Kidney (tissue), 14 donors: ENCODE data around the gene SPTAN1. TPM values are rescaled to one million over a fixed set of nuclear protein-coding genes. Genes with fewer than 3 reads are reported as not detected.

ENCODE experiments used
- DNase-seq, 5 donors: peaks; one replicate each; pipeline ENCODE4 v3.0.0-alpha.2; 2013 to 2020
- FAIRE-seq: peaks from 2 replicates; lab custom pipeline; 2012; peaks lifted over from hg19 to GRCh38; lab: Jason Lieb, UNC
- H3K27ac ChIP-seq, 2 donors: one replicate each; pipeline ENCODE4 v1.7.0; 2013; ENCODE audit warnings: low read depth in 2 of 2, low read length in 2 of 2, inconsistent platforms in 1 of 2
- H3K27me3 ChIP-seq: one replicate; pipeline ENCODE4 v1.7.1; 2013; ENCODE audit warnings: low read length, inconsistent platforms; ENCODE audit not compliant: control insufficient read depth, insufficient read depth
- H3K36me3 ChIP-seq, 3 donors: one replicate each; pipeline versions ENCODE4 v1.7.0 to v1.7.1; 2013; ENCODE audit warnings: low read length in 3 of 3, control low read depth in 1 of 3, inconsistent platforms in 1 of 3; ENCODE audit not compliant: insufficient read depth in 3 of 3, control insufficient read depth in 2 of 3
- H3K4me1 ChIP-seq, 3 donors: one replicate each; pipeline versions ENCODE4 v1.7.0 to v1.7.1; 2013; ENCODE audit warnings: low read length in 3 of 3, inconsistent platforms in 1 of 3, low read depth in 1 of 3; ENCODE audit not compliant: control insufficient read depth in 2 of 3, insufficient read depth in 2 of 3
- H3K4me3 ChIP-seq, 3 donors: one replicate each; pipeline versions ENCODE4 v1.7.0 to v1.8.1; 2013; ENCODE audit warnings: low read length in 3 of 3, control low read depth in 1 of 3, inconsistent platforms in 1 of 3
- H3K9ac ChIP-seq, 3 donors: one replicate each; pipeline versions ENCODE4 v1.7.0 to v1.7.1; 2013; ENCODE audit warnings: low read length in 3 of 3, control low read depth in 1 of 3, inconsistent platforms in 1 of 3
- H3K9me3 ChIP-seq, 3 donors: one replicate each; pipeline versions ENCODE4 v1.7.0 to v1.7.1; 2013; ENCODE audit warnings: low read length in 3 of 3, control low read depth in 1 of 3, inconsistent platforms in 1 of 3; ENCODE audit not compliant: control insufficient read depth in 2 of 3, insufficient read depth in 1 of 3
- intact Hi-C: fragments of 100-400 bp; cut with DNase I; formaldehyde crosslinking; loops from one replicate; pipeline ENCODE4 v1.11.1; 2022
- polyA plus RNA-seq: library from polyadenylated mRNA; stranded (reverse); fragments of 350-450 nt; fragmentation: Illumina TruSeq; extraction: RNeasy Lipid Tissue Mini Kit (QIAGEN cat#74804); gene quantifications from one replicate; pipeline ENCODE4 v1.2.3, GENCODE V29; 2014; ENCODE audit warnings: low read depth, low replicate concordance; ENCODE audit not compliant: insufficient read depth
- total RNA-seq: library from RNA; stranded (reverse); fragmentation: NEBNext Ultra II Directional; extraction: Animal tissue kit (Norgen Biotek cat#: 25700); gene quantifications from one replicate; pipeline ENCODE4 v1.2.1, GENCODE V29; 2021
- TF ChIP-seq, protein P1 (sequence below): IDR thresholded peaks from 3 replicates; pipeline ENCODE4 v1.5.1; 2012; ENCODE audit warnings: mild to moderate bottlenecking, moderate library complexity, borderline replicate concordance; ENCODE audit not compliant: insufficient read depth; ENCODE audit errors: extremely low read depth
- donor health status: control.
- donor health status: control.
- donor health status: control.
- donor health status: control.
- donor health status: control.
- donor health status: DM: yes; HTN: yes; CAD: no.
- donor health status: Normal renal cell carcinoma (clear cell type).

Gene SPTAN1
- total and polyA plus RNA-seq, 2 donors from 2014 or later: 210 to 354 TPM

DNA sequence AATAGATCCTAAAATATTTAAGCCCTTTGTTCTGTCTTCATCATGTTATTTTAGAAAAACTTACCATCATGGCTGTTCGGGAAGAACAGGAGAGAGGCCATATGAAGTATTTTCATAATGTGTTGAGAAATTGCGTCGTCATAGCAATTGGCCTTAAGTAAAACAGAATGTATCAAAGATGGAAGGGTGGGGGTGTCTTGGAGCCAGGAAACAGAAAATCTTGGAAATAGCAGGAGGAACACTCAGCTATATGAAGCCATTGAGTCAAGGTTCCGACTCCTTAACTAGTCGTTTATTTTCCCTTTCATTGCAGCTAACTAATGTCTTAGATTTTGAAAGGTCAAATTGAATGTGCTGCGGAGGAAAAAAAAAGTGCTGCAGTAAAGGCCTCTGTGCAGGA lies 1.3 kb downstream of the SPTAN1 start:
- FAIRE-seq: no peak
- peak overlapping the region; percentile 79 to 96 (median 89) for H3K4me3 ChIP-seq
- intact Hi-C loops: no loop called here

DNA sequence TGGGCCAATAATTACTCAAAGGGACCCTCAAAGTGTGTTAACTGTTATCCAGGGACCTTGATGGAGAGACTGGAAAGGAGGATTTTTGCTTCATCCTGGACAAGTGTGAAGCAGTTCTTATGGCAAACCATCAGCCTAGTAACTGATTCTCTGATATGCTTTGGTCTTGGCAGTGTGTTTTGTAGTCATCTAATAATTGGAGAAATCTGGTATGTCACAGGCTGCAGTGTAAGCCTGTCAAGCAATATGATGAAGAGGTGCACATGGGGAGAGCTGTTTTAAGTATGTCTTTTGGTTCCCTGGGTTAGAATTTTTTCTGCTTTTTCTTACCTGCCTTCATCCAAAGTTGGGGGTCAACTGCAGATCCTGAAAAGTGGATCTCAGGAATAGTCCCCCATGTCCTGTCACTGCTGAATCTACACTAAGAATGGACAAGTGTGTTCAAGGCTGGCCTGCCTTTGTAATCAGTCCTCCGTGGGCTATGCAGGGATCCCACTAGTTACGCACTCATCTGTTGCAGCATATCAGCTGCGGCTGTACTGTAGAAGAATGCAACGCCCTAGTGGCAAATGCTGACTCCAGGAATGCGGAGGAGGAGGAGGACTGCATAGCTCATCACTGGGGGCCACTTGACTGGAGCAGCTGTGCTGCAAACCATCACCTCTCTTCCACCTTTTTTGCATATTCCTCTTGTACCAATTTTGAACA lies 1.9 kb downstream of the SPTAN1 start:
- TF ChIP-seq, protein P1, sequence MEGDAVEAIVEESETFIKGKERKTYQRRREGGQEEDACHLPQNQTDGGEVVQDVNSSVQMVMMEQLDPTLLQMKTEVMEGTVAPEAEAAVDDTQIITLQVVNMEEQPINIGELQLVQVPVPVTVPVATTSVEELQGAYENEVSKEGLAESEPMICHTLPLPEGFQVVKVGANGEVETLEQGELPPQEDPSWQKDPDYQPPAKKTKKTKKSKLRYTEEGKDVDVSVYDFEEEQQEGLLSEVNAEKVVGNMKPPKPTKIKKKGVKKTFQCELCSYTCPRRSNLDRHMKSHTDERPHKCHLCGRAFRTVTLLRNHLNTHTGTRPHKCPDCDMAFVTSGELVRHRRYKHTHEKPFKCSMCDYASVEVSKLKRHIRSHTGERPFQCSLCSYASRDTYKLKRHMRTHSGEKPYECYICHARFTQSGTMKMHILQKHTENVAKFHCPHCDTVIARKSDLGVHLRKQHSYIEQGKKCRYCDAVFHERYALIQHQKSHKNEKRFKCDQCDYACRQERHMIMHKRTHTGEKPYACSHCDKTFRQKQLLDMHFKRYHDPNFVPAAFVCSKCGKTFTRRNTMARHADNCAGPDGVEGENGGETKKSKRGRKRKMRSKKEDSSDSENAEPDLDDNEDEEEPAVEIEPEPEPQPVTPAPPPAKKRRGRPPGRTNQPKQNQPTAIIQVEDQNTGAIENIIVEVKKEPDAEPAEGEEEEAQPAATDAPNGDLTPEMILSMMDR: no peak
- FAIRE-seq: no peak
- peak overlapping the region; percentile 79 to 96 (median 89) for H3K4me3 ChIP-seq
- no peaks in the 10 kb centered on the region for H3K36me3 ChIP-seq
- H3K9me3 ChIP-seq: no peaks in the 10 kb centered on the region
- H3K27ac ChIP-seq: peak overlapping the region; percentile 44 to 68
- DNase-seq: peak in 4 of 5 donors; percentile 87 to 95 (median 90)
- no peaks in the 10 kb centered on the region for H3K27me3 ChIP-seq
- peaks cover 13 to 42% (median 41%) of the 10 kb centered on the region in 3 donors for H3K4me1 ChIP-seq
- H3K9ac ChIP-seq: peak overlapping the region; percentile 50 to 90 (median 74)
- intact Hi-C loops: no loop called here

More for the DNA sequence above, 1.3 kb downstream of the SPTAN1 start:
- TF ChIP-seq, protein P1: no peak
- no peaks in the 10 kb centered on the region for H3K36me3 ChIP-seq
- peaks cover 13 to 36% (median 36%) of the 10 kb centered on the region in 3 donors for H3K4me1 ChIP-seq
- DNase-seq: peak in 2 of 5 donors; percentile 50 to 75
- peak overlapping the region; percentile 74 to 90 (median 86) for H3K9ac ChIP-seq
- H3K27me3 ChIP-seq: no peaks in the 10 kb centered on the region
- no peaks in the 10 kb centered on the region for H3K9me3 ChIP-seq
- H3K27ac ChIP-seq: peak overlapping the region; percentile 68 to 93

GRCh38 chr9:128555180-128555721 lies 2.9 kb downstream of the SPTAN1 start:
- no peaks in the 10 kb centered on the region for H3K27me3 ChIP-seq
- H3K9ac ChIP-seq: peak overlapping the region in 1 of 3 donors; percentile 90
- TF ChIP-seq, protein P1: no peak
- DNase-seq: peak in 3 of 5 donors; percentile 32 to 89 (median 80)
- H3K4me1 ChIP-seq: peaks cover 13 to 42% (median 39%) of the 10 kb centered on the region in 3 donors
- no peak for FAIRE-seq
- peak overlapping the region; percentile 44 to 68 for H3K27ac ChIP-seq
- intact Hi-C loops: no loop called here
- peak overlapping the region in 1 of 3 donors; percentile 10 for H3K4me3 ChIP-seq
- no peaks in the 10 kb centered on the region for H3K36me3 ChIP-seq
- H3K9me3 ChIP-seq: no peaks in the 10 kb centered on the region
